ENCODE results near the gene GPHN.

DNA sequence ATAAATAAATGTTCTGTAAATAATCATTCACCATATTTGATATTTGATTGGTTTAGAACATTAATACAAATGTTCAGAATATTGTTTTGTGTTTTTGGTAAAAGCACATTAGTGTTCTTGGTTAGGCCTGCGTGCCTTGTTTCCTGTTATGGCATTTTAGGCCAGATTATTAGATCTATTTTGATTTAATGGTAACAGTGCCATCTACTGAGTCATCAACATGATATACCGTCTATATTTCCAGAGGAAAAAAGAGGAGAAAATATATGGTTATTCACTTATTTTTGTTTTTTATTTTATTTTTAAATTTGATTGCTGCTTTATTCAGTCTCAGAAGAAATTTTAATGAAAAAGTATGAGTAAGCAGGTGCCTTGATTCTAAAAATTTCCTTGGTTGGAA is 60.3 kb downstream of the GPHN start:
- TF ChIP-seq POLR2AphosphoS5 (IDR thresholded peaks at IDR 0.05; ENCODE audit: low read depth, low read length): no peak
- TF ChIP-seq POLR2A (IDR thresholded peaks at IDR 0.05; ENCODE audit: low read depth, low read length): no peak
